Activated naive CD8-positive, alpha-beta T cell treated with anti-CD3 and anti-CD28 coated beads, Interleukin-2, amount 10 ng/mL, durations not matched to agents 7 days and 5 days (primary cell): Measurements from ENCODE around the gene MXRA7. TPM values are rescaled to one million over a fixed set of nuclear protein-coding genes. Genes with fewer than 3 reads are reported as not detected.
"Not testable (repeated sequence)": the region's sequence is repeated elsewhere in the genome, so short reads cannot be mapped to it uniquely, and the experiment has no call there.

ENCODE experiments used
- ATAC-seq: fragments of 150-1000 bp; cut with Tn5 transposase; one replicate; pipeline ENCODE4 v1.10.0; 2021; ENCODE audit warnings: low read depth, moderate library complexity
- POLR2A ChIA-PET: fragments of 350-600 bp; sonication (Branson Sonifier 250); formaldehyde crosslinking; loops from one replicate; lab custom pipeline; 2021; ENCODE audit warnings: antibody characterized with exemption; lab: Charles Lee
- DNase-seq: peaks from one replicate; pipeline ENCODE4 v3.0.0; 2021
- H3K27ac Mint-ChIP-seq: one replicate; pipeline ENCODE4 v1.8.0; 2022; ENCODE audit warnings: mild to moderate bottlenecking, mixed read lengths
- H3K27me3 Mint-ChIP-seq: one replicate; pipeline ENCODE4 v1.8.0; 2022; ENCODE audit warnings: mild to moderate bottlenecking, moderate library complexity, mixed read lengths
- H3K36me3 Mint-ChIP-seq: one replicate; pipeline ENCODE4 v1.8.0; 2021; ENCODE audit warnings: mild to moderate bottlenecking, mixed read lengths
- H3K4me1 Mint-ChIP-seq: one replicate; pipeline ENCODE4 v1.8.0; 2021; ENCODE audit warnings: mixed read lengths
- H3K4me3 Mint-ChIP-seq: one replicate; pipeline ENCODE4 v1.8.0; 2022; ENCODE audit warnings: mild to moderate bottlenecking, moderate library complexity, mixed read lengths
- H3K9me3 Mint-ChIP-seq: one replicate; pipeline ENCODE4 v1.8.0; 2021; ENCODE audit warnings: mixed read lengths
- total RNA-seq, 2 experiments: library from RNA; stranded (reverse); gene quantifications; one replicate each; pipeline ENCODE4 v1.2.3, GENCODE V29; 2021

The MXRA7 gene
- total RNA-seq, 2 experiments from 2014 or later: 34.4 to 37.2 TPM

DNA sequence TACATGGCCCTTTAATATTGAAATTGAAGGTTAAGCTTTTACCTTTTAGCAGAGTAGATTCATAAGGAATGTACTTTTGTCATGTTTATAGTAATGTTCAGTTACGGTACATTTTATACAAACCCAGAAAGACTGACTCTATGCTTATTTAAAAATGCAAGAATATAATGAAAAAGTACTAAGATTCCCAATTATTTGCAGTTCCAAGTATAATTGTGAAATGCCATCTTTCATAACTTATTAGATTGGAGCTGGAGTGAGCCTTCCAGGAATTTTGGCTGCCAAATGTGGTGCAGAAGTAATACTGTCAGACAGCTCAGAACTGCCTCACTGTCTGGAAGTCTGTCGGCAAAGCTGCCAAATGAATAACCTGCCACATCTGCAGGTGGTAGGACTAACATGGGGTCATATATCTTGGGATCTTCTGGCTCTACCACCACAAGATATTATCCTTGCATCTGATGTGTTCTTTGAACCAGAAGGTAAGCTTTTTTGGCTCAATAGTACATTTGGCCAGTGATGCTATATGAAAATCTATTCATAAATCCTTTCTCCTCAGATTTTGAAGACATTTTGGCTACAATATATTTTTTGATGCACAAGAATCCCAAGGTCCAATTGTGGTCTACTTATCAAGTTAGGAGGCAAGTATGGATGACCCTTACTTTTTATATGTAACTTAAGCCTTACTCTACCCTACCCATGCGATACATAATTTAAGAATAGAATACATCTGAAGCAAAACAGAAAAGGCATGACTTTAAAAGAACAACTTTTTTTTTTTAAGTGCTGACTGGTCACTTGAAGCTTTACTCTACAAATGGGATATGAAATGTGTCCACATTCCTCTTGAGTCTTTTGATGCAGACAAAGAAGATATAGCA lies 22.2 kb upstream of the MXRA7 start:
- Mint-ChIP-seq H3K9me3 (no peaks in the 10 kb centered on the region), H3K36me3 (peaks cover 43% of the 10 kb centered on the region), H3K4me1 (peaks cover 37% of the 10 kb centered on the region), H3K27me3 (no peaks in the 10 kb centered on the region), H3K27ac (peak overlapping the region; percentile 40), H3K4me3 (peak overlapping the region; percentile 99)
- DNase-seq: no peak
- ATAC-seq: no peak
- POLR2A ChIA-PET: interaction anchor here (0.7 to 1.3 kb wide), 4 partner anchors 17 to 46 kb away, joined by 3 to 5 read pairs (median 4); no protein-coding TSS in a partner anchor

DNA sequence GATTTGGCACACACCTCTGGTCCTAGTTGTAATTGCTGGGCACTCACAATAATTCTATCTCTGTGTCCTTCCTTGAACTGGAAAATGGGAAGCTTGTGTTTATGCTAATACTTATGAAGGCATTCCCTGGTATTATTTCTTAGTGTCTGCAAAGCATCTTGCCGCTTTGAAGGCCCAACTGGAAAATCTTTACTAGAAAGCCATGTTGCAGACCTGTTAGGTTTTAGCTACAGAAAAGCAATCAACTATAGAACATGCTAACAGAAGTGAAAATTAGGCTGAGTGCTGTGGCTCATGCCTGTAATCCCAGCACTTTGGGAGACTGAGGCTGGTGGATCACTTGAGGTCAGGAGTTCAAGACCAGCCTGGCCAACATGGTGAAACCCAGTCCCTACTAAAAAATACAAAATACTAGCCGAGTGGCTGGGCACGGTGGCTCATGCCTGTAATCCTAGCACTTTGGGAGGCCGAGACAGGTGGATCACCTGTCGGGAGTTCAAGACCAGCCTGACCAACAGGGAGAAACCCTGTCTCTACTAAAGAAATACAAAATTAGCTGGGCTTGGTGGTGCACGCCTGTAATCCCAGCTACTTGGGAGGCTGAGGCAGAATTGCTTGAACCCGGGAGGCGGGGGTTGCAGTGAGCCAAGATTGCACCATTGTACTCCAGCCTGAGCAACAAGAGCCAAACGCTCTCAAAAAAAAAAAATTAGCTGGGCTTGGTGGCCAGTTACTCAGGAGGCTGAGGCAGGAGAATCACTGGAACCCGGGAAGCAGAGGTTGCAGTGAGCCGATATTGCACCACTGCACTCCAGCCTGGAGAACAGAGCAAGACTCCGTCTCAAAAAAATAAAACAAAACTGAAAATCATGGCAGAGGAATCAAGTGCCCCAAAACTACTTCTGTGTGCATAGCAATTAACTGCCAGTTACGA lies 21.3 kb upstream of the MXRA7 start:
- not testable (repeated sequence) for ATAC-seq, H3K27me3 Mint-ChIP-seq, DNase-seq, H3K9me3 Mint-ChIP-seq
- Mint-ChIP-seq H3K4me3 (peak overlapping the region; percentile 99), H3K36me3 (peaks cover 48% of the 10 kb centered on the region), H3K4me1 (peaks cover 41% of the 10 kb centered on the region), H3K27ac (peak overlapping the region; percentile 70)
- POLR2A ChIA-PET: interaction anchor here (1.0 to 1.3 kb wide), 3 partner anchors 16 to 41 kb away, joined by 4 to 5 read pairs (median 4); no protein-coding TSS in a partner anchor

DNA sequence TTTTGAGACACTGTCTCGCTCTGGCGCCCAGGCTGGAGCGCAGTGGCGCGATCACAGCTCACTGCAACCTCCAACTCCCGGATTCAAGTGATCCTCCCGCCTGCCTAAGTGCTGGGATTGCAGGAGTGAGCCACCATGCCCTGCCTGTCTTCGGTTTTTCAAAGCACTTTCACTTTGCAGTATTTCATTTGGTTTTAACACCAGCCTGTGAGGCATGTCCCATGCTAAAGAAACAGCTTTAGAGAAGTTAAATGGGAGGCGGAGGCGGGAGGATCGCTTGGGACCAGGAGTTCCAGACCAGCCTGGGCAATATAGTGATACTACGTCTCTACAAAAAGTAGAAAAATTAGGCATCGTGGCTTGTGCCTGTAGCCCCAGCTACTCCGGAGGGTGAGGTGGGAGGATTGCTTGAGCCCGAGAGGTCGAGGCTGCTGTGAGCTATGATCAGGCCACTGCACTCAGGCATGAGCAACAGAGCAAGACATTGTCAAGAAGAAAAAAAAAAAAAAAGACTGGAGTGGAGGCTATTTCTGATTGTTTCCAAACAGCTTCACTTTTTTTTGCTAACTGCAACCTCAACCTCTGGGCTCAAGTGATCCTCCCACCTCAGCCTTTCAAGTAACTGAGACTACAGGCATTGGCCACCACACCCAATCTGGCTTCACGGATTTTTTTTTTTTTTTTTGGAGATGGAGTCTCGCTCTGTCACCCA lies 17.1 kb upstream of the MXRA7 start:
- H3K36me3 Mint-ChIP-seq: peaks cover 40% of the 10 kb centered on the region
- POLR2A ChIA-PET: interaction anchor here (0.6 to 5.6 kb wide), 18 partner anchors 9 to 1604 kb away, joined by 3 to 100 read pairs (median 6); partner anchors contain the start of genes MFSD11 and SRSF2
- no peaks in the 10 kb centered on the region for H3K9me3 Mint-ChIP-seq
- H3K4me1 Mint-ChIP-seq: peaks cover 41% of the 10 kb centered on the region
- H3K4me3 Mint-ChIP-seq: peak overlapping the region; percentile 99
- ATAC-seq (no peak), DNase-seq (no peak)
- H3K27ac Mint-ChIP-seq: peak overlapping the region; percentile 99
- H3K27me3 Mint-ChIP-seq: no peaks in the 10 kb centered on the region

GRCh38 chr17:76726776-76727718 lies 16.3 kb upstream of the MXRA7 start, which contains the start of gene METTL23:
Gene METTL23, plus strand, starts transcription at chr17:76726839. Its CDS starts 2,872 bp downstream, at chr17:76729711.
- ATAC-seq (peak; percentile 48), DNase-seq (peak; percentile 92)
- Mint-ChIP-seq H3K27ac (peak within 1 kb of the TSS; percentile 99), H3K4me1 (peaks cover 38% of the 10 kb centered on the region), H3K27me3 (no peaks in the 10 kb centered on the region), H3K36me3 (peaks cover 40% of the 10 kb centered on the region), H3K9me3 (no peaks in the 10 kb centered on the region), H3K4me3 (peak within 1 kb of the TSS; percentile 99)
- POLR2A ChIA-PET: interaction anchor here (0.6 to 5.6 kb wide), 17 partner anchors 10 to 712 kb away, joined by 3 to 100 read pairs (median 7); partner anchors contain the start of genes MFSD11 and SRSF2

GRCh38 chr17:76726231-76726775 lies 15.5 kb upstream of the MXRA7 start, which contains the start of gene JMJD6:
Gene JMJD6, minus strand, starts transcription at chr17:76726606. Its CDS starts 131 bp downstream, at chr17:76726475.
- Mint-ChIP-seq H3K4me1 (peaks cover 38% of the 10 kb centered on the region), H3K27ac (peak within 1 kb of the TSS; percentile 99), H3K36me3 (peaks cover 41% of the 10 kb centered on the region), H3K9me3 (no peaks in the 10 kb centered on the region), H3K4me3 (peak within 1 kb of the TSS; percentile 99), H3K27me3 (no peaks in the 10 kb centered on the region)
- POLR2A ChIA-PET: interaction anchor here (0.6 to 5.6 kb wide), 10 partner anchors 9 to 208 kb away, joined by 3 to 100 read pairs (median 9); partner anchors contain the start of genes MFSD11 and SRSF2
- DNase-seq: no peak
- peak; percentile 83 for ATAC-seq

DNA sequence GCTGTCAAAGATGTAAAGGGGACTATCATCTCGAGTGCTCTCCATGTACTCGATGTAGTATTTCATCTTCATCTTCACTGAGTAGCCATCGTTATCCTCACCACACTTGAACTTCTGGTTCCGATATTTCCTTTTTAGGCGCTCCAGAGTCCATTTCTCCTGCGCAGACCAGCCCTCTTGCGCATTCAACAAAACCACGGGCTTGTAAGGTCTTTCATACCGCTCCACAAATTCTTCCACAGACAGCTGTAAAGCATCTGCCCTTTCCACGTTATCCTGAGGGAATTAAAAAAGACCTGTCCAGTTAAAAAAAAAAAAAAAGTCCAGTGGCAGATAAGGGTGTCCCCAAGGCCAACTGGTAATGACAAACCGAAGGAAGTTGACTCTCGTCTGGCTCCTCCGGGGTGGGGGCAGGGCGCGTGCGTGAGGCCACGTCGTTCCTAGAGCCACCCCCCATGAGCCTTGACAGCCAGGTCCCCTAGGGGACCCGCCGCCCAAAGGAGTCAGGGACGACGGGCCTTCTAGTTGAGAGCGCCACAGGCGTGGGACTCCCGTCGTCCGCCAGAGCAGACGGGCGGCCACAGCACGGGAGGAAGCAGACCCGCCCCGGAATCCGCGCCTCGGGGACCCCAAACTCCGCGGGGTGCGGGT lies 14.9 kb upstream of the MXRA7 start:
- POLR2A ChIA-PET: interaction anchor here (1.0 to 5.6 kb wide), 9 partner anchors 9 to 169 kb away, joined by 3 to 100 read pairs (median 11); partner anchors contain the start of genes MFSD11 and SRSF2
- no peaks in the 10 kb centered on the region for H3K9me3 Mint-ChIP-seq
- H3K27ac Mint-ChIP-seq: peak overlapping the region; percentile 95
- no peaks in the 10 kb centered on the region for H3K27me3 Mint-ChIP-seq
- peaks cover 40% of the 10 kb centered on the region for H3K4me1 Mint-ChIP-seq
- peak; percentile 82 for DNase-seq
- peak; percentile 25 for ATAC-seq
- H3K36me3 Mint-ChIP-seq: peaks cover 43% of the 10 kb centered on the region
- H3K4me3 Mint-ChIP-seq: peak overlapping the region; percentile 99

GRCh38 chr17:76723812-76724211 lies 13.0 kb upstream of the MXRA7 start:
- Mint-ChIP-seq H3K9me3 (no peaks in the 10 kb centered on the region), H3K4me3 (peak overlapping the region; percentile 99), H3K4me1 (peaks cover 35% of the 10 kb centered on the region), H3K27me3 (no peaks in the 10 kb centered on the region), H3K27ac (no peak overlapping the region), H3K36me3 (peaks cover 46% of the 10 kb centered on the region)
- no peak for ATAC-seq
- POLR2A ChIA-PET: interaction anchor here (4.9 kb wide), 1 partner anchor 13 kb away, joined by 100 read pairs; the partner anchor contains the start of genes MFSD11 and SRSF2
- no peak for DNase-seq

DNA sequence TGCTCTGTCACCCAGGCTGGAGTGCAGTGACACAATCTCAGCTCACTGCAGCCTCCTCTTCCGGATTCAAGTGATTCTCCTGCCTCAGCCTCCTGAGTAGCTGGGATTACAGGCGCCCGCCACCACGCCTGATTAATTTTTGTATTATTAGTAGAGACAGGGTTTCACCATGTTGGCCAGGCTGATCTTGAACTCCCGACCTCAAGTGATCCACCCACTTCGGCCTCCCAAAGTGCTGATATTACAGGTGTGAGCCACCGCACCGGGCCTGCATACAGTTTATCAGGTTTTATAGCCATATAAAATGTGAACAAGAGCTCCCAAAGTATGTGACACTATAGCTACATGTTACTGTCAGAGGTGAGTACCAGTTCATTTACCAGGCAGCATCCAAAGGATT lies 12.2 kb upstream of the MXRA7 start:
- H3K36me3 Mint-ChIP-seq: peaks cover 49% of the 10 kb centered on the region
- H3K27ac Mint-ChIP-seq, DNase-seq, H3K27me3 Mint-ChIP-seq, ATAC-seq, H3K9me3 Mint-ChIP-seq: not testable (repeated sequence)
- POLR2A ChIA-PET: interaction anchor here (0.6 kb wide), 1 partner anchor 13 kb away, joined by 10 read pairs; no protein-coding TSS in a partner anchor
- H3K4me1 Mint-ChIP-seq: peaks cover 37% of the 10 kb centered on the region
- peak overlapping the region; percentile 48 for H3K4me3 Mint-ChIP-seq

- ATAC-seq (no peak), DNase-seq (no peak)
- Mint-ChIP-seq H3K9me3 (no peaks in the 10 kb centered on the region), H3K36me3 (peaks cover 44% of the 10 kb centered on the region), H3K4me1 (peaks cover 35% of the 10 kb centered on the region), H3K4me3 (no peak overlapping the region), H3K27me3 (no peaks in the 10 kb centered on the region), H3K27ac (peak overlapping the region; percentile 34)
- POLR2A ChIA-PET: no interaction called here
Observed at GRCh38 chr17:76722279-76722678, 11.5 kb upstream of the MXRA7 start.

DNA sequence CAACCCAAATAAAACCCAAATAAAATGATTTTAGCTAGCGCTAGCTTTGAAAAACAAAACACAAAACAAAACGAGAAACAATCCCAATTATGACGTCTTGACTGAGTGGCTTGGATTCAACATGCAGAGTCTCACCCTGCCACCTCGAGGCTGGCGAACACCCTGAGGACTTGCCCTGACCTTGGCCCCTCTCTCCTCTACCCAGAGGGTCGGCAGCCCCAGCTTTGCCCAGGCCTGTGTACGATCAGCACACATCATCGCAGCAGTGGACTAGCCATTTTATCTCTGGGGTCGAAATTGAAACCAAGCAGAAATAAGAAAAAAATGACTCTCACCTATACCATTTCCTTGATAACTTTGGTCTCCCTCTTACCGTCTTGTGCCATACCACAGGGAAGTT lies 10.7 kb upstream of the MXRA7 start:
- ATAC-seq: no peak
- H3K27ac Mint-ChIP-seq: peak overlapping the region; percentile 5
- H3K36me3 Mint-ChIP-seq: peaks cover 45% of the 10 kb centered on the region
- peaks cover 42% of the 10 kb centered on the region for H3K4me1 Mint-ChIP-seq
- H3K27me3 Mint-ChIP-seq: no peaks in the 10 kb centered on the region
- no peak for DNase-seq
- POLR2A ChIA-PET: no interaction called here
- no peaks in the 10 kb centered on the region for H3K9me3 Mint-ChIP-seq
- H3K4me3 Mint-ChIP-seq: no peak overlapping the region

DNA sequence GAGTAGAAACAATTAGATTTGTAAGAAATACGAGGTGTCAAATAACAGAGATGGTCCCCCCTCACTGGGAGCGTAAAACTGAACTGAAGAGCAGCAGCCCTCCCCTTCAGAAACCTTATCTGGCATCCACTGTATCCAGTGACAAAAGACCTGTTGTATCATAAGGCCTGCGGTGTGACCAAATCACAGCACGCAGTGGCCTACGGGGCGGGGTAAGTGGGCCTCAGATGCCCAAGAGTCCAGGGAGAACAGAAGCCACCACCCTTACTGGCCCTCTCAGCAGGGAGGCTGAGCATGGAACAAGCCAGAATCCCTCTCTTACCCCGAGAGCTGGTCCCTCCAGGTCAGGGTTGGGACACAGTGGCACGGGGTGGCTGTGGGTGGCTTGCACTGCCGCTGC lies 10.2 kb upstream of the MXRA7 start:
- H3K4me3 Mint-ChIP-seq: no peak overlapping the region
- peaks cover 48% of the 10 kb centered on the region for H3K36me3 Mint-ChIP-seq
- no peak for DNase-seq
- POLR2A ChIA-PET: no interaction called here
- peak overlapping the region; percentile 7 for H3K27ac Mint-ChIP-seq
- H3K9me3 Mint-ChIP-seq: no peaks in the 10 kb centered on the region
- ATAC-seq: no peak
- peaks cover 47% of the 10 kb centered on the region for H3K4me1 Mint-ChIP-seq
- no peaks in the 10 kb centered on the region for H3K27me3 Mint-ChIP-seq
